Keratinocyte (primary cell): ENCODE results near the gene RALGAPA2. TPM values are rescaled to one million over a fixed set of nuclear protein-coding genes. Genes with fewer than 3 reads are reported as not detected.

ENCODE experiments used
- DNase-seq: peaks from one replicate; pipeline ENCODE4 v3.0.0-alpha.2; 2011; ENCODE audit warnings: low read depth, missing footprints, low spot score
- FAIRE-seq: peaks from 2 replicates; lab custom pipeline; 2011; peaks lifted over from hg19 to GRCh38; lab: Jason Lieb, UNC
- H2AFZ ChIP-seq: 2 replicates; pipeline ENCODE4 v1.6.0; 2012; ENCODE audit warnings: low read length, control low read depth, inconsistent platforms; ENCODE audit not compliant: control insufficient read depth
- H3K27ac ChIP-seq: 2 replicates; pipeline ENCODE4 v1.5.1; 2011; ENCODE audit warnings: low read length; ENCODE audit not compliant: control insufficient read depth, insufficient read depth
- H3K27me3 ChIP-seq: 3 replicates; pipeline ENCODE4 v1.6.0; 2011; ENCODE audit warnings: low read length; ENCODE audit not compliant: control insufficient read depth, insufficient read depth; ENCODE audit errors: extremely low read depth
- H3K36me3 ChIP-seq, 2 experiments: 2 replicates in 1 of 2; 3 replicates in 1 of 2; pipeline ENCODE4 v1.5.1; 2011; ENCODE audit warnings: low read length in 2 of 2, mild to moderate bottlenecking in 1 of 2; ENCODE audit not compliant: control insufficient read depth in 2 of 2, insufficient read depth in 2 of 2; ENCODE audit errors: extremely low read depth in 1 of 2
- H3K4me1 ChIP-seq: 3 replicates; pipeline ENCODE4 v1.5.1; 2011; ENCODE audit warnings: low read length; ENCODE audit not compliant: control insufficient read depth, insufficient read depth; ENCODE audit errors: extremely low read depth
- H3K4me2 ChIP-seq: 3 replicates; pipeline ENCODE4 v1.6.0; 2011; ENCODE audit warnings: low read depth, low read length; ENCODE audit not compliant: control insufficient read depth, insufficient read depth; ENCODE audit errors: extremely low read depth
- H3K4me3 ChIP-seq, 3 experiments: fragments of 200-600 bp in 1 of 3; sonication (generic) in 1 of 3; 2 replicates in 2 of 3; 3 replicates in 1 of 3; pipeline ENCODE4 v1.5.1; 2011 to 2016; ENCODE audit warnings: low read length in 3 of 3, mild to moderate bottlenecking in 3 of 3, control low read depth in 2 of 3, inconsistent platforms in 1 of 3, low read depth in 1 of 3, mixed read lengths in 1 of 3, mixed run types in 1 of 3, moderate library complexity in 1 of 3; ENCODE audit not compliant: control insufficient read depth in 2 of 3, insufficient read depth in 2 of 3; ENCODE audit errors: extremely low read depth in 1 of 3
- H3K79me2 ChIP-seq: 2 replicates; pipeline ENCODE4 v1.6.0; 2012; ENCODE audit warnings: low read length; ENCODE audit not compliant: control insufficient read depth, insufficient read depth
- H3K9ac ChIP-seq: 3 replicates; pipeline ENCODE4 v1.6.0; 2011; ENCODE audit warnings: low read length; ENCODE audit not compliant: control insufficient read depth, insufficient read depth; ENCODE audit errors: extremely low read depth
- H3K9me1 ChIP-seq: 3 replicates; pipeline ENCODE4 v1.6.0; 2011; ENCODE audit warnings: low read length; ENCODE audit not compliant: control insufficient read depth, insufficient read depth; ENCODE audit errors: extremely low read depth
- H3K9me3 ChIP-seq: 2 replicates; pipeline ENCODE4 v1.5.1; 2012; ENCODE audit warnings: low read depth, low read length; ENCODE audit not compliant: control insufficient read depth
- H4K20me1 ChIP-seq: 3 replicates; pipeline ENCODE4 v1.6.0; 2011; ENCODE audit warnings: low read length; ENCODE audit not compliant: control insufficient read depth, insufficient read depth; ENCODE audit errors: extremely low read depth
- CTCF ChIP-seq, 3 experiments: IDR thresholded peaks in 1 of 3; conservative IDR thresholded peaks in 1 of 3; optimal IDR thresholded peaks in 1 of 3; 2 replicates in 2 of 3; 3 replicates in 1 of 3; pipeline versions ENCODE3 to v1.5.1; 2011; ENCODE audit warnings: low read length in 3 of 3, mild to moderate bottlenecking in 3 of 3, moderate library complexity in 2 of 3, control low read depth in 1 of 3, inconsistent platforms in 1 of 3; ENCODE audit not compliant: insufficient read depth in 2 of 3; ENCODE audit errors: extremely low read depth in 1 of 3
- EZH2 ChIP-seq: IDR thresholded peaks from one replicate; pipeline ENCODE4 v1.6.1; 2012; ENCODE audit warnings: inconsistent platforms, mild to moderate bottlenecking, low read length, moderate library complexity
- dilution Hi-C: fragments of 300-500 bp; cut with MboI; formaldehyde crosslinking; loops from one replicate; pipeline ENCODE4 v1.7.0; 2020; ENCODE audit warnings: low sequenced_read_pairs; ENCODE audit not compliant: extremely low pct_ligation_motif_present
- polyA plus RNA-seq, 5 experiments: library from polyadenylated mRNA; depleted of rRNA in 3 of 5; stranded (reverse) in 3 of 5; stranded (forward) in 1 of 5; unstranded in 1 of 5; fragments of >200 nt; gene quantifications; 1 replicate in 1 of 5; 2 replicates in 3 of 5; 3 replicates in 1 of 5; pipeline versions ENCODE4 v1.2.1 to v1.2.3, GENCODE V29; 2011 to 2012; ENCODE audit warnings: missing spikeins in 2 of 5, low read depth in 1 of 5, low replicate concordance in 1 of 5

RALGAPA2 gene
- polyA plus RNA-seq, 1 donor (not counting 4 experiments of a cell fraction or from before 2014, with no cell fraction given) = 3.2 TPM

GRCh38 chr20:20614391-20614790, 98.1 kb downstream of the RALGAPA2 start:
- Histone ChIP-seq H3K9me1 (no peaks in the 10 kb centered on the region), H3K79me2 (no peaks in the 10 kb centered on the region), H3K4me2 (no peak overlapping the region), H3K9ac (no peak overlapping the region), H3K27ac (no peak overlapping the region), H3K4me3 (no peak overlapping the region), H2AFZ (no peak overlapping the region), H3K36me3 (peaks cover 0 to 4% of the 10 kb centered on the region in 2 experiments), H3K4me1 (no peaks in the 10 kb centered on the region), H3K27me3 (no peaks in the 10 kb centered on the region), H3K9me3 (no peaks in the 10 kb centered on the region), H4K20me1 (no peaks in the 10 kb centered on the region)
- FAIRE-seq (no peak), DNase-seq (no peak)
- dilution Hi-C loops = no loop called here
- TF ChIP-seq EZH2 (no peak), CTCF (optimal IDR thresholded peaks at IDR 0.05 in 1 of 3, IDR thresholded peaks at IDR 0.05 in 1 of 3, conservative IDR thresholded peaks at IDR 0.05 in 1 of 3; ENCODE audit: extremely low read depth in 1 of 3, insufficient read depth in 2 of 3, low read length in 3 of 3) (no peak)

GRCh38 chr20:20612251-20612650, 100.2 kb downstream of the RALGAPA2 start:
- H3K36me3 ChIP-seq = peaks cover 0 to 4% of the 10 kb centered on the region in 2 experiments
- H3K79me2 ChIP-seq = no peaks in the 10 kb centered on the region
- no peaks in the 10 kb centered on the region for H3K9me1 ChIP-seq
- no peak overlapping the region for H3K9ac ChIP-seq
- H3K27me3 ChIP-seq = no peaks in the 10 kb centered on the region
- no peak overlapping the region for H3K27ac ChIP-seq
- dilution Hi-C loops = no loop called here
- H3K4me3 ChIP-seq = no peak overlapping the region
- DNase-seq (no peak), FAIRE-seq (no peak)
- no peak overlapping the region for H3K4me2 ChIP-seq
- H3K4me1 ChIP-seq = no peaks in the 10 kb centered on the region
- H2AFZ ChIP-seq = no peak overlapping the region
- H3K9me3 ChIP-seq = no peaks in the 10 kb centered on the region
- no peak for TF ChIP-seq CTCF (optimal IDR thresholded peaks at IDR 0.05 in 1 of 3, IDR thresholded peaks at IDR 0.05 in 1 of 3, conservative IDR thresholded peaks at IDR 0.05 in 1 of 3; ENCODE audit: extremely low read depth in 1 of 3, insufficient read depth in 2 of 3, low read length in 3 of 3)
- TF ChIP-seq EZH2 = no peak
- H4K20me1 ChIP-seq = no peaks in the 10 kb centered on the region
